ENCODE results near the gene NRN1.
"Not testable (repeated sequence)": the region's sequence is repeated elsewhere in the genome, so short reads cannot be mapped to it uniquely, and the experiment has no call there.

NRN1 gene

DNA sequence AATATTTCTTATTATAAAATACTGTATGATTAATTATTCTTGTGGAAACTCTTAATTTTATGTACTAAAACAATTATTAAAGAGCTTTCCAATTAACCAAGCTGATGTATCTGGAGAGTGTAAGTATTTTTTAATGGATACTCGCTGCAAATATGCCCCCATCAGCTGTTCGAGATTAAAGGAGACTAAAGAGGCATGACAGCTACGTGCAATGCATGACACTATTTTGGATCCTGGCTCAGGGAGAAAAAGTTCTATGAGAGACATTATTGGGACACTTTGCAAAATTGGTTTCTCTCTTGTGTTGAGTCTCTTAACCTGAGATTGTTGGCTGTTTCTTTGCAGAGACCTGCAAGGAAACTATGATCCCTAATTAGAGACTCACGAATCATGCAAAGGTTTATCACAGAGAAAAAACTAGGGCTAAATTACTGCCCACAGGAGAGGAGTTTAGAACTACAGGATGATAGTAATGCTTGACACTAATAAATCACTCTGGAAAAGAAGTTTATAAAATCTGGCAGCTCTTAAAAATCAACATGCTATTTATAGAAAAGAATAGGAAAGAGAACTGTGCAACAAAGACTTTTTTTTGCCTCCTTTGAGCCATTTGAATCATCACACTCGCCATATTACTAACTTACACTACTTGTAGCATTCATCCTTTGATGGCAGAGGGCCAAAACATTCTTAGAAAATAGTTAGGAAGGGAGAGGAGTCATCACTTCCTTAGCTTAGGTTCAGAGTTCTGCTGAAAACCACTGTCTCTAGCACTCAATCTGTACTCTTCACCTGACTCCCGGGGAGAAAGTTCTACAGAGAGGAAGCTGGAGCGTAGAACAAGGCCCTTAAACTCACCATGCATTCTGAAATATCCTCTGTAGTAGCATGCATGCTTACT lies 25.3 kb downstream of the NRN1 start:
- no peak for DNase-seq (ENCODE audit: low spot score)

- DNase-seq (ENCODE audit: low spot score) = no peak
Measured at GRCh38 chr6:5979650-5980420, 26.9 kb downstream of the NRN1 start.

GRCh38 chr6:5976811-5977210 lies 29.9 kb downstream of the NRN1 start:
- DNase-seq (ENCODE audit: low spot score) = no peak

DNA sequence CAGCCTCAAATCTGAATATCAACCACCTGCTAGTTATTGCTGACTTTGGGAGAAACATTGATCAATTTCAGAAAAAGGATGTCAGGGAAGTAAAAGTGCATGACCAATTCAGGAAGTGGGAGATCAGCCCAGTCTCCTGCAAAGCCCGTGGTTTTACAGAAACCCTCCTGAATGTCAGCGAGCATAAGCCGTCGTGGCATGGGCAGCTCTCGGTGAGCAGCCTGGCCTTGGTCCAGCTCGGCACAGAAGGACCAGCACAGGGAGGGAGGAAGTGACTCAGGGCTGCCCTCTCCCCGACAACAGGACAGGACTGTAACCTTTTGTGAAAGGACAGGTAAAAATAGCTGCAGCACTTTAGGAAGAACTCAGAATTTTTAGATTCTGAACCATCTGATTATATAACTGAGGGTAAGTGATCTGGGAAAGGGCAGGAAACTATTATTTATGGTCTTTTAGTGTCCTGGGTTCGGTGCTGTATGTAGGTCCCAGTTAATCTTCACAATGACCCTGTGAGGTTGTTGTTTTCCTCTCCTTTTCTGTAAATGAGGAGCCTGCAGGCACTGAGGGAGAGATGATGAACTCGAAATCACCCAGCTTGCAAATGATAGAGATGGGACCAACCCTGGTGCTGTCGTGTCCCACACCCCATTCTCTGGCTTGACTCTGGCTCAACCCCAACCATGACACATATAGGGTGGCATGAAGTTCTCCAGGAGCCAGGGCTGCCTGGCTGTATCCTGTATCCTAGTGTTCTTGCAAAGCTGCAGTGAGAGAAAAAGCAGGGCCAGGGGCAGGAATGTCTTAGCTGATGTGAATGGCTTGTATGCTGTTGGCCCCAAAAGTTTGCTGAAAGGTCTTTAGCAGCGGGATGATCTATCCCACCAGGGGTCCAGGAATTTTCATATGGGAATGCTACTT lies 37.6 kb downstream of the NRN1 start:
- DNase-seq (ENCODE audit: low spot score) = peak; percentile 11

GRCh38 chr6:5968036-5968435 lies 38.7 kb downstream of the NRN1 start:
- DNase-seq (ENCODE audit: low spot score) = not testable (repeated sequence)

- DNase-seq (ENCODE audit: low spot score) = no peak
Measured at GRCh38 chr6:5967594-5967993, 39.1 kb downstream of the NRN1 start.

- no peak for DNase-seq (ENCODE audit: low spot score)
Measured at GRCh38 chr6:5962794-5963193, 43.9 kb downstream of the NRN1 start.

GRCh38 chr6:5961836-5962235 lies 44.9 kb downstream of the NRN1 start:
- DNase-seq (ENCODE audit: low spot score) = no peak

- no peak for DNase-seq (ENCODE audit: low spot score)
Measured at GRCh38 chr6:5960456-5960855, 46.3 kb downstream of the NRN1 start.

GRCh38 chr6:5958921-5959320 lies 47.8 kb downstream of the NRN1 start:
- no peak for DNase-seq (ENCODE audit: low spot score)

DNA sequence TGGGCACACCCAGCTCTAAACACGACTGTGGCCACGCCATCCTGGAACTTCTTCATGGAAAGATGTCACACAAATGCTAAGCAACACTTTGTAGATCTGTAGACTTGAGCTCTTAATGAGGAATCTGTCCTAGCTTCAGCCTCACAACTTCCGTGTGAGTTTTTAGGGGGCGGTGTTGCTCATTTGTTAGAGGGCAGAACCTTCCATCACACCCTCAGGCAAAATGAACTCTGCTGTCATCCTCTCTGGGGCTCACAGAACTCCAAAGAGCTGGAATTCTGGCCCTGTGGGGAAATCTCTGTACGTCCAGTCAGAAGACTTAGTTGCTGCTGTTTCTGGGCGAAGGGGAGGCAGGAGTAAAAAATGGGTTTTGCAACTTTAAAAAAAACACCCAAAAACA lies 49.8 kb downstream of the NRN1 start:
- DNase-seq (ENCODE audit: low spot score) = no peak

GRCh38 chr6:5950361-5950785 lies 56.4 kb downstream of the NRN1 start:
- DNase-seq (ENCODE audit: low spot score) = no peak

Data from pons (tissue), 1 donor.